ENCODE measurements around the gene SPATA12.
A peak's percentile ranks its signal among the peaks of the same experiment; 100 is the strongest.

SPATA12 gene

DNA sequence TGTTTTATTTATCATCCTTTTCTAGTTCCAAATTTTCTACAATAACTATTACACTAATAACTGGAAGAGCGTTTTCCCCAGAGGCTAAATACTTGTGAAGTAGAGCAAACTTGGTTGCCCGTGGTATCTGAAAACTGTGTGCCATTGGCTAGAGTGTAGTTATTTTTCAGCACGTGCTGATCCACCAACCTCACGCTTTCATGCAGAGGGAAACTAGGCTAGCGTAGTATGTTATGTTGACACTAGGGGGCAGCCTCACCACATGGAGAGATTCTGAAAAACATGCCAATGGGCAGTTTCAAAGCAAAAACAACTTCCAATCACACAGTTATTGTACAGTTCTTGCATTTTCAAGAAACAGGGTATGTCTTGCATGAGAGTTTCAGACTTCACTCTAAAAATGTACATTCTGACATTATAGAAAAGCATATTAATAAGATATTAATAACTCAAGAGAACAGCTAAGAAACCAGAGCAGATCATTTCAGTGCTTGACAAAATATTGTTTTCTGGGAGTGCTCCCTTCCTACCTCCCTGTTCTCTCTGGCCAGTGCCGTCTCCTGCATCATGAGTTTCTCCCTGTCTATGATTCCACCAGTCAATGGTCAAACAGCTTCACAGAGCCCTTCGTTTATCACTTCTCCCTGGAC lies 39.7 kb downstream of the SPATA12 start:
- no peak for DNase-seq (ENCODE audit: low read depth, low spot score)
- Histone ChIP-seq H3K9me3 (ENCODE audit: low read depth, low read length) (no peaks in the 10 kb centered on the region), H3K36me3 (ENCODE audit: insufficient read depth, low read length) (no peaks in the 10 kb centered on the region), H3K4me3 (peak overlapping the region; percentile 33; the same call in 1 of the 2 replicates), H3K27ac (no peak overlapping the region), H3K9ac (ENCODE audit: insufficient read length) (no peak overlapping the region)
- no peak for TF ChIP-seq POLR2AphosphoS5 (IDR thresholded peaks at IDR 0.05; ENCODE audit: borderline replicate concordance, low read depth, low read length)
- no peak for TF ChIP-seq FOXP2 (optimal IDR thresholded peaks at IDR 0.05; ENCODE audit: control extremely low read depth, extremely low read length, insufficient read depth)
- TF ChIP-seq EZH2 (IDR thresholded peaks at IDR 0.05) = no peak

DNA sequence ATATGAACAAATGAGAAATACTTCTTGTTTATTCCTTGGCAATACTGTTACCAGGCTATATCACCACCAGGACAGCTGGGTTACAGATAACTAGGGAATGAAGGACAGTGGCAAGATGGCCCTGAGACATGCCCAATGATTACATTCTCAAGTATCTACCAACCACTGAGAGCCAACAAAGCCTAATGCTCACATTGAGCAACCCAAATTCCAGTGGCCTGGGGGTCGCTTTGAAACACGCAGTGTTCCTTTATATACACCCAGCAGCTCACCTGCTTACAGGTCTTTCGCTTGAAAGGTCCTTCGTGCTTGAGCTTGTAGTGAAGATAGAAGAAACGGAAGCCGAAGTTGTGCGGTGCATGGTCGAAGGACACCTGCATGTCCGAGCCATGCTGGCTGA lies 45.1 kb downstream of the SPATA12 start:
- H3K9ac ChIP-seq (ENCODE audit: insufficient read length) = no peak overlapping the region
- H3K9me3 ChIP-seq (ENCODE audit: low read depth, low read length) = no peaks in the 10 kb centered on the region
- TF ChIP-seq POLR2AphosphoS5 (IDR thresholded peaks at IDR 0.05; ENCODE audit: borderline replicate concordance, low read depth, low read length) = no peak
- no peak for TF ChIP-seq EZH2 (IDR thresholded peaks at IDR 0.05)
- no peak for TF ChIP-seq FOXP2 (optimal IDR thresholded peaks at IDR 0.05; ENCODE audit: control extremely low read depth, extremely low read length, insufficient read depth)
- no peak for DNase-seq (ENCODE audit: low read depth, low spot score)
- no peak overlapping the region for H3K27ac ChIP-seq
- no peaks in the 10 kb centered on the region for H3K36me3 ChIP-seq (ENCODE audit: insufficient read depth, low read length)
- H3K4me3 ChIP-seq = no peak overlapping the region

DNA sequence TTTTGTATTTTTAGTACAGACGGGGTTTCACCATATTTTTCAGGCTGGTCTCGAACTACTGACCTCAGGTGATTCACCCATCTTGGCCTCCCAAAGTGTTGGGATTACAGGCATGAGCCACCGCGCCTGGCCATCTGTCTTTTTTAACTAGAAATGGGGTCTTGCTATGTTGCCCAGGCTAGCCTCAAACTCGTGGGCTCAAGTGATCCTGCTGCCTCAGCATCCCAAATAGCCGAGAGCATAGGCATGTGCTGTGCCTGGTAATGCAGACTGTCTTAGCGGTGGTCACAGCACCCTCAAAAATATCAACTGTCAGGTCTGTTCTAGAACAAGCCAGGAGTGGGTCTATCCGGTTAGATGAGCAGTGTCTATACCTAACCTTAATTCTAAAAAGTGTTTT lies 48.2 kb downstream of the SPATA12 start:
- Histone ChIP-seq H3K27ac (no peak overlapping the region), H3K9me3 (ENCODE audit: low read depth, low read length) (no peaks in the 10 kb centered on the region), H3K36me3 (ENCODE audit: insufficient read depth, low read length) (no peaks in the 10 kb centered on the region), H3K4me3 (no peak overlapping the region), H3K9ac (ENCODE audit: insufficient read length) (no peak overlapping the region)
- no peak for DNase-seq (ENCODE audit: low read depth, low spot score)
- TF ChIP-seq EZH2 (IDR thresholded peaks at IDR 0.05) = no peak
- no peak for TF ChIP-seq POLR2AphosphoS5 (IDR thresholded peaks at IDR 0.05; ENCODE audit: borderline replicate concordance, low read depth, low read length)
- TF ChIP-seq FOXP2 (optimal IDR thresholded peaks at IDR 0.05; ENCODE audit: control extremely low read depth, extremely low read length, insufficient read depth) = no peak

DNA sequence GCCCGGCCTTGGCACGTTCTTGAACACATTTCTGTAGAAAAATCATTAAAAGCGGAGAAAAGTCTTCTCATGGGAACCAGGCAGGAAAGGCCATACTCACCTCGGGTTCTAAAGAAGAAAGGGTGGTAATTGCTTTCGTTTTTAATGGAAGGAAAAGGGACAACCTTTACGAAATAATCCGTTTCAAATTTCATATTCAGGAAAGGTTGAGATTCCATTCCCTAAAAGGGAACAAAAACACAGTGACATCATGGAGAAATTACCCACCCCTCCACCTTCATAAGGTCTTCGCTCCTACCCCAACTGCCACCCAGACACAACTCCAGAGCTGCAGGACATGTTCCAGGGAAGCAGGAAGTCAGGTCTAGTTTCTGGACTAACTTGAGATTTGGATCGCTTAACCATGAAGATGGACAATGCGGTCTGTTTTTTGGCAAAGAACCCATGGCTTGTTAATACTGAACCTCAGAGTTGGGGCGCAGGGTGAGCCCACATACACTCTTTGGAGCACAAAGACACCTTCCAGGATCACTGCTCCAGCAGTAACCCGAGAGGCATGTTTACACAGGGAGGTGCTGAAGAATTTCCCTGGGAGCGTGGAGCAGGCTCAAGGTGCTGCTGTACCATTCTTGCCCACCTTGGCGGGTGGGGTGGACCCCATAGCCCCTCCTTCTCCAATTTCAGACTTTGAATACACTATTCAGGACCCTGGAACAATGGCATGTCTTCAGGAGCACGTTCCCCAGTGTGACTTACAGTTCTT lies 49.2 kb downstream of the SPATA12 start:
- H3K4me3 ChIP-seq = no peak overlapping the region
- no peak for DNase-seq (ENCODE audit: low read depth, low spot score)
- H3K36me3 ChIP-seq (ENCODE audit: insufficient read depth, low read length) = no peaks in the 10 kb centered on the region
- H3K9me3 ChIP-seq (ENCODE audit: low read depth, low read length) = no peaks in the 10 kb centered on the region
- TF ChIP-seq FOXP2 (optimal IDR thresholded peaks at IDR 0.05; ENCODE audit: control extremely low read depth, extremely low read length, insufficient read depth) (no peak), EZH2 (IDR thresholded peaks at IDR 0.05) (no peak), POLR2AphosphoS5 (IDR thresholded peaks at IDR 0.05; ENCODE audit: borderline replicate concordance, low read depth, low read length) (no peak)
- H3K9ac ChIP-seq (ENCODE audit: insufficient read length) = no peak overlapping the region
- H3K27ac ChIP-seq = no peak overlapping the region

DNA sequence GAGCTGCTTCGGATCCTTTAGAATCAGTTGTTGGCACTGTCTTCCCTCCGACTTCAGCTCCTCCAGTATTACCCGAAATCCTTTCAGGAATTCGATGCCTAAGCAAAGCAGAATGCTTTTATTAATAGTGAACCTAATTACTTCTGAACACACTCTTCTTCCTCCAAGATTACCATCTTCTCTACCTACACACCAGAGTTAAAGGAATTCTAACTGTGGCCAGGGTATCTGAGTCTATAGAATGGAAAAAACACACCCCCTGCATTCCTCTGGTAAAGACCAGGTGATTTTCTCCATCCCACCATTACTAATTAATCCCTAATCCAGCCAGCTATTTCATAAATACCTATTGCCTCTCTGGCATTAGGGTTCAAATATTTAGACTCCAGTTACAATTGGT lies 49.8 kb downstream of the SPATA12 start:
- DNase-seq (ENCODE audit: low read depth, low spot score) = no peak
- Histone ChIP-seq H3K9me3 (ENCODE audit: low read depth, low read length) (no peaks in the 10 kb centered on the region), H3K9ac (ENCODE audit: insufficient read length) (no peak overlapping the region), H3K36me3 (ENCODE audit: insufficient read depth, low read length) (no peaks in the 10 kb centered on the region), H3K27ac (no peak overlapping the region), H3K4me3 (no peak overlapping the region)
- TF ChIP-seq FOXP2 (optimal IDR thresholded peaks at IDR 0.05; ENCODE audit: control extremely low read depth, extremely low read length, insufficient read depth) (no peak), EZH2 (IDR thresholded peaks at IDR 0.05) (no peak), POLR2AphosphoS5 (IDR thresholded peaks at IDR 0.05; ENCODE audit: borderline replicate concordance, low read depth, low read length) (no peak)

DNA sequence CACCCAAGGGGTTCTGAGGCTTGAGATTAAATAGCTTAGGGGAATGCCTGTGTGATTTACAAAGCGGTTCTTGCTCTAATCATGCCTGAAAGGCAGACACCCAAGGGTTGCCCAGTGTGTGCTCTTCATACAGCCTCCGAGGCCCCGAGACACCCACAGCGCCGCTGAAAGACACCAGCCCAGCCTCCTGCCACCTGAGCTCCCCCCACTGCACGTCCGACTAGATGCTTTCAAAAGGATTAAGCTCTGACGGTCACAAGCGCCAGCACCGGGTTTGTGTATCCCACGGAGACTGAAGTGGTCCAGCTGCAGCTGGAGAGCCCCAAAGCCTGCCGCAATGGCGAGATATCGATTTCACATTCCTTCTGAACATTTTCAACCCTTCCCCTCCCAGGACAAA lies 50.3 kb downstream of the SPATA12 start:
- no peak for DNase-seq (ENCODE audit: low read depth, low spot score)
- Histone ChIP-seq H3K9me3 (ENCODE audit: low read depth, low read length) (no peaks in the 10 kb centered on the region), H3K4me3 (no peak overlapping the region)

DNA sequence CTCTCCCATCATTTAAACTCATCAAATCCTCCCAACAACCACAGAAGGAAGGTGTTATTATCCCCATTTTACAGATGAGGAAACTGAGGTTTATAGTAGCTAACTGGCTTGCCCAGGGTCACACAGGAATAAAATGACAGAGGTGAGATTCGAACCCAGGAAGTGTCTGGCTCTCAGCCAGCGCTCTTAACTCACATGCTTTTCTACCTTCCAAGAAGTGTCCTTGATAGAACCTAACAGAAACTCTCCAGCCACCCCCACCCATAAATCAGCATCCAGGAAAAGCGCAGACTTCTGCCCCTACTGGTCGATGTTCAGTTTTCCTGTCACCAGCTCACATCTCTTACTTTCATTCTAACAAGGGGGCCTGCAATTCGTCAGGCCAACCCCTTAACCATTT lies 51.7 kb downstream of the SPATA12 start:
- DNase-seq (ENCODE audit: low read depth, low spot score) = no peak
- Histone ChIP-seq H3K9ac (ENCODE audit: insufficient read length) (no peak overlapping the region), H3K36me3 (ENCODE audit: insufficient read depth, low read length) (no peaks in the 10 kb centered on the region), H3K27ac (no peak overlapping the region), H3K4me3 (no peak overlapping the region), H3K9me3 (ENCODE audit: low read depth, low read length) (no peaks in the 10 kb centered on the region)
- no peak for TF ChIP-seq EZH2 (IDR thresholded peaks at IDR 0.05)
- TF ChIP-seq POLR2AphosphoS5 (IDR thresholded peaks at IDR 0.05; ENCODE audit: borderline replicate concordance, low read depth, low read length) = no peak
- no peak for TF ChIP-seq FOXP2 (optimal IDR thresholded peaks at IDR 0.05; ENCODE audit: control extremely low read depth, extremely low read length, insufficient read depth)

More for the DNA sequence above, 50.3 kb downstream of the SPATA12 start:
- no peak for TF ChIP-seq FOXP2 (optimal IDR thresholded peaks at IDR 0.05; ENCODE audit: control extremely low read depth, extremely low read length, insufficient read depth)
- no peak for TF ChIP-seq POLR2AphosphoS5 (IDR thresholded peaks at IDR 0.05; ENCODE audit: borderline replicate concordance, low read depth, low read length)
- TF ChIP-seq EZH2 (IDR thresholded peaks at IDR 0.05) = no peak
- H3K27ac ChIP-seq = no peak overlapping the region
- no peak overlapping the region for H3K9ac ChIP-seq (ENCODE audit: insufficient read length)
- no peaks in the 10 kb centered on the region for H3K36me3 ChIP-seq (ENCODE audit: insufficient read depth, low read length)

DNA sequence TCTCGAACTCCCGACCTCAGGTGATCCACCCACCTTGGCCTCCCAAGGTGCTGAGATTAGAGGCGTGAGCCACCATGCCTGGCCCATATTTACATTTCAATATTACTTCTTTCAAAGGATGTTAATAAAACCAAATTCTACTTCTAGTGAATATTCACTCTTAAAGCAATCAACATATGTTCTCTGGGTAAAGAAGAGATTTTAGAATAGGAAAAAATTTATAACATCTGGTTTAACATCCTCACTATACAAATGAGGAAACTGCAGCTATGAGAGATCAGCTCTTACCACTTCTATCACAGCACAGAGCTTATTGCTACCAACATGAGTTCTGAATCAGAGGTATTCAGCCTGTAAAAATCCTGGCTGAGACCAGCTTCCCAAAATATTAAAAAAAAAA lies 56.0 kb downstream of the SPATA12 start:
- Histone ChIP-seq H3K36me3 (ENCODE audit: insufficient read depth, low read length) (no peaks in the 10 kb centered on the region), H3K9ac (ENCODE audit: insufficient read length) (no peak overlapping the region), H3K4me3 (no peak overlapping the region), H3K9me3 (ENCODE audit: low read depth, low read length) (no peaks in the 10 kb centered on the region), H3K27ac (no peak overlapping the region)
- TF ChIP-seq POLR2AphosphoS5 (IDR thresholded peaks at IDR 0.05; ENCODE audit: borderline replicate concordance, low read depth, low read length) = no peak
- no peak for DNase-seq (ENCODE audit: low read depth, low spot score)
